Nephron progenitor cell (in vitro differentiated cells): ENCODE measurements around the gene IL26.

Experiments
- DNase-seq: peaks from one replicate; pipeline ENCODE4 v3.0.0; 2021
- H3K27ac Mint-ChIP-seq: 2 replicates; pipeline ENCODE4 v1.8.0; 2021; ENCODE audit warnings: mild to moderate bottlenecking, moderate library complexity, mixed read lengths
- H3K27me3 Mint-ChIP-seq: 2 replicates; pipeline ENCODE4 v1.8.0; 2021; ENCODE audit warnings: mild to moderate bottlenecking, low read depth, mixed read lengths; ENCODE audit not compliant: poor library complexity
- H3K36me3 Mint-ChIP-seq: 2 replicates; pipeline ENCODE4 v1.8.0; 2021; ENCODE audit warnings: low read depth, mixed read lengths
- H3K4me1 Mint-ChIP-seq: 2 replicates; pipeline ENCODE4 v1.8.0; 2021; ENCODE audit warnings: mixed read lengths
- H3K4me3 Mint-ChIP-seq: 2 replicates; pipeline ENCODE4 v1.8.0; 2021; ENCODE audit warnings: mild to moderate bottlenecking, moderate library complexity, mixed read lengths
- H3K9me3 Mint-ChIP-seq: 2 replicates; pipeline ENCODE4 v1.8.0; 2021; ENCODE audit warnings: mild to moderate bottlenecking, moderate library complexity, mixed read lengths
- TF ChIP-seq, protein P1 (sequence below): fragments of 200-600 bp; sonication (generic); IDR thresholded peaks from 2 replicates; pipeline ENCODE4 v1.5.0; 2021; ENCODE audit warnings: antibody characterized with exemption

Gene IL26

DNA sequence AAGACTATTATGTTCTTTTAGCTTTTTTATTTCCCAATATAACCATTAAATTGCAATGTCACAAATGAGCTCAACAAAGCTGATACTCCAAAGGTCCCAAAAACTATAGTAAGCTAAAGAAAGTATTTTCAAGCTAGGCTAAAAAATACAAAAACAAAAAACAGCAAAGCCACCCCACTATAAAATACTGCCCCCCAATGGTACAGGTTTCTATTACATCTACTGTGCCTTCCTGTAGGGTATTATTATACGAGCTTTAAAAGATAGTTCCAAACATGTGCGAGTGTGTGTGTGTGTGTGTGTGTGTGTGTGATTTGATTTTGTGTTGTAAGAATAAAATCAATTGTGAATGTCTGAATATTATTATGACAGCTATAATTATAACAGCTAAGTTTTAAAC, 67.2 kb downstream of the IL26 start:
- Mint-ChIP-seq H3K27me3 (no peaks in the 10 kb centered on the region), H3K4me3 (no peak overlapping the region), H3K36me3 (no peaks in the 10 kb centered on the region), H3K9me3 (no peaks in the 10 kb centered on the region), H3K27ac (no peak overlapping the region), H3K4me1 (no peaks in the 10 kb centered on the region)
- TF ChIP-seq, protein P1, sequence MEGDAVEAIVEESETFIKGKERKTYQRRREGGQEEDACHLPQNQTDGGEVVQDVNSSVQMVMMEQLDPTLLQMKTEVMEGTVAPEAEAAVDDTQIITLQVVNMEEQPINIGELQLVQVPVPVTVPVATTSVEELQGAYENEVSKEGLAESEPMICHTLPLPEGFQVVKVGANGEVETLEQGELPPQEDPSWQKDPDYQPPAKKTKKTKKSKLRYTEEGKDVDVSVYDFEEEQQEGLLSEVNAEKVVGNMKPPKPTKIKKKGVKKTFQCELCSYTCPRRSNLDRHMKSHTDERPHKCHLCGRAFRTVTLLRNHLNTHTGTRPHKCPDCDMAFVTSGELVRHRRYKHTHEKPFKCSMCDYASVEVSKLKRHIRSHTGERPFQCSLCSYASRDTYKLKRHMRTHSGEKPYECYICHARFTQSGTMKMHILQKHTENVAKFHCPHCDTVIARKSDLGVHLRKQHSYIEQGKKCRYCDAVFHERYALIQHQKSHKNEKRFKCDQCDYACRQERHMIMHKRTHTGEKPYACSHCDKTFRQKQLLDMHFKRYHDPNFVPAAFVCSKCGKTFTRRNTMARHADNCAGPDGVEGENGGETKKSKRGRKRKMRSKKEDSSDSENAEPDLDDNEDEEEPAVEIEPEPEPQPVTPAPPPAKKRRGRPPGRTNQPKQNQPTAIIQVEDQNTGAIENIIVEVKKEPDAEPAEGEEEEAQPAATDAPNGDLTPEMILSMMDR: no peak
- DNase-seq: no peak

DNA sequence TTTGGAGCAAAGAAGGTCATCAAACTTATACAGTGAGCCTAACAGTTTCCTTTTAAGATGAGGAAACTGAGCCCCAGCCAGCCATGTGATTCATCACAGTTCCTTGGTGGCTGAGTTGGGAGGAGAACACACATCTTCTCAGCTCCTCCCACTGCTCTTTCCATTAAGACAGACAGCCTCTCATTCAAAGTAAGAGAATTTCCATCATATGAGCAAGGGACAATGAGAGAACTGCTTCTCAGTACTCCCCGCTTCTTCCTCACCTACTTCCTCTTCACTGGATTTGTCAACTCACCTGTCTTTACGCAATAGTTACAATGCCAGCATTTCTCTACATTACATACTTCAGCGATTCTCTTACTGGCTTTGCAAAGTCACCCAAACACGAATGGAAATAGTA, 68.2 kb downstream of the IL26 start:
- Mint-ChIP-seq H3K4me1 (no peaks in the 10 kb centered on the region), H3K4me3 (no peak overlapping the region), H3K27me3 (no peaks in the 10 kb centered on the region), H3K9me3 (no peaks in the 10 kb centered on the region), H3K36me3 (no peaks in the 10 kb centered on the region), H3K27ac (no peak overlapping the region)
- TF ChIP-seq, protein P1: no peak
- no peak for DNase-seq

DNA sequence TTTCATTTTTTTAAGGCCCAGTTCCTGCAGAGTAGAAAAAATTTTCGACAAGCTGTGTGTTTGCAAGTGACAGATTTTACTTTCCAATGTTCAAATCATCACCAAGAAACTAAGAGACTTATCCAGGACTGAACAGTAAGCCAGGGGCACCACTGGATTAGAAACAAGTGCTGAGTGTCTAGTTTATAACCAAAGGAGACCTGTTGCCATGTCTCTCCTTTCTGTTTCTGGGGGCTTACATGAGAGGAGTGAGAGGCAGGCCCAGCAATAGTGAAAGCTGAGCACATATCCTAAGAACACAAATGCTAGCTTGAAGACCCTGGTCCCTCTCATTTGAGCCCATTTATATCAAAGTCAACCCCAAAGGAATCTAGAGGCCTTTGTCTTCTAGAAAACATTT, 69.0 kb downstream of the IL26 start:
- TF ChIP-seq, protein P1: no peak
- Mint-ChIP-seq H3K27ac (no peak overlapping the region), H3K4me1 (no peaks in the 10 kb centered on the region), H3K27me3 (no peaks in the 10 kb centered on the region), H3K4me3 (no peak overlapping the region), H3K9me3 (peaks cover 4% of the 10 kb centered on the region), H3K36me3 (no peaks in the 10 kb centered on the region)
- no peak for DNase-seq

DNA sequence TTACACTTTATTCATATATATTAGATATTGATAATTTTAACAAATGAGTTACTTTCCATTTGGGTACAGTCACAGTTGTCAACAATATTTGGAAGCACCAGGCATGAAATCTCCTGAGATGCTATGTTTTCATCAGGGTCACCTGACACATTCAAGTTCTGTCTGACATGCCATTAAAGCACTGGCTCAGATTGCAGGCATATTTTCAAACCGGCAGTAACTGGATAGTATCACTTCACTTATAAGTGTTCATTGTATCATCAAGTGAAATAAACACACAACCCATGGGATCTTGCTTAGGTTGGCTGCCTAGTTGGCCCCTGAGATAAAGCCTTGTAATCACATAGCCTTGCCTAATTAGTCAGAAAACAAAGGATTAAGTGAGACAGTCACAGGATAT, 70.8 kb downstream of the IL26 start:
- DNase-seq: no peak
- no peak overlapping the region for H3K27ac Mint-ChIP-seq
- no peaks in the 10 kb centered on the region for H3K4me1 Mint-ChIP-seq
- TF ChIP-seq, protein P1: no peak
- H3K9me3 Mint-ChIP-seq: peaks cover 4% of the 10 kb centered on the region
- H3K36me3 Mint-ChIP-seq: no peaks in the 10 kb centered on the region
- H3K27me3 Mint-ChIP-seq: no peaks in the 10 kb centered on the region
- H3K4me3 Mint-ChIP-seq: no peak overlapping the region
